Measurements from ENCODE around the gene KANK4.

KANK4 gene

DNA sequence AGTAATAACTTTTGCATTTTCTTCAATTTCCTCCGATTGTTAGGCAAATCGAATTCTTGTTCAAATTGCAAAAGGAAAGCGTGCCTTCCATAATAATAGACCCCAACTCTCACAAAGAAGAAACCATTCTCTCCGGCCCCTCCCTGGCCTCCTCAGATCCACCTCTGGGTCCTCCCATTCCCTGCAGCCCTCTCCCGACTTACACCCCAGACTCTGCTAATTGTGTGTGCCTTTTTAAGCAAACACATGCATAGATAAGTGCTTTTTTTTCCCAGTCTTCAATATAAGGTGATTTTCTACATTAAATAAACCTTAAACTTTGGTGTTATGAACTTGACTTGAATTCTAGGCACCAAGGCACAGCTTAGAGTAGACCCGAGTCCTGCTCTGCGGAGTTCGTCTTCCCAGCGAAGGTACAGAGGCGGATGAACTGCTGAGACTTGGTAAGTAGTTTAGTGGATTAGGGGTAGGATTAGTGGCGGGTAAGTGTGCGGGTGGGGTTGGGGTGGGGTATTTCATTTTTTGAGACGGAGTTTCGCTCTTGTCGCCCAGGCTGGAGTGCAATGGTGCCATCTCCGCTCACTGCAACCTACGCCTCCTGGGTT, 123.0 kb downstream of the KANK4 start:
- no peak for DNase-seq

- no peak for DNase-seq
Observed at GRCh38 chr1:62194651-62195544, 124.3 kb downstream of the KANK4 start, which contains the start of gene L1TD1. Gene L1TD1 (plus strand): TSS chr1:62194849. CDS start chr1:62206629, 11,780 bp downstream.

GRCh38 chr1:62188111-62188510, 131.1 kb downstream of the KANK4 start:
- no peak for DNase-seq

- DNase-seq: no peak
Observed at GRCh38 chr1:62187548-62187947, 131.7 kb downstream of the KANK4 start.
